Type B pancreatic cell (in vitro differentiated cells): ENCODE results near the gene CREM. TPM values are rescaled to one million over a fixed set of nuclear protein-coding genes. Genes with fewer than 3 reads are reported as not detected.

Experiments used
- DNase-seq: peaks from one replicate; pipeline ENCODE4 v3.0.0; 2021; ENCODE audit warnings: mixed read lengths; ENCODE audit not compliant: unreplicated experiment; ENCODE audit errors: extremely low spot score
- H3K27ac Mint-ChIP-seq: 2 replicates; pipeline ENCODE4 v1.8.0; 2021; ENCODE audit warnings: mild to moderate bottlenecking, mixed read lengths
- H3K27me3 Mint-ChIP-seq: 2 replicates; pipeline ENCODE4 v1.8.0; 2021; ENCODE audit warnings: mixed read lengths
- H3K36me3 Mint-ChIP-seq: 2 replicates; pipeline ENCODE4 v1.8.0; 2021; ENCODE audit warnings: mixed read lengths
- H3K4me1 Mint-ChIP-seq: one replicate; pipeline ENCODE4 v1.8.0; 2021; ENCODE audit warnings: mixed read lengths; ENCODE audit not compliant: unreplicated experiment
- H3K4me3 Mint-ChIP-seq: 2 replicates; pipeline ENCODE4 v1.8.0; 2021; ENCODE audit warnings: mild to moderate bottlenecking, mixed read lengths
- H3K9me3 Mint-ChIP-seq: 2 replicates; pipeline ENCODE4 v1.8.0; 2021; ENCODE audit warnings: mixed read lengths
- CTCF ChIP-seq: fragments of 200-600 bp; sonication (generic); conservative IDR thresholded peaks from 2 replicates; pipeline ENCODE4 v1.5.0; 2021; ENCODE audit warnings: antibody characterized with exemption, mild to moderate bottlenecking
- total RNA-seq: library from RNA; stranded (reverse); gene quantifications from 2 replicates; pipeline ENCODE4 v1.2.1, GENCODE V29; 2021; ENCODE audit warnings: low replicate concordance

The CREM gene
- total RNA-seq, 1 donor from 2014 or later = 26.9 TPM

- no peak overlapping the region for H3K4me3 Mint-ChIP-seq
- H3K9me3 Mint-ChIP-seq = no peaks in the 10 kb centered on the region
- H3K4me1 Mint-ChIP-seq = no peaks in the 10 kb centered on the region
- H3K27me3 Mint-ChIP-seq = no peaks in the 10 kb centered on the region
- no peak for DNase-seq
- H3K27ac Mint-ChIP-seq = no peak overlapping the region
- H3K36me3 Mint-ChIP-seq = peaks cover 11% of the 10 kb centered on the region
- TF ChIP-seq CTCF = no peak
Observed at GRCh38 chr10:35160743-35161142, 34.1 kb downstream of the CREM start.

- Mint-ChIP-seq H3K36me3 (peaks cover 11% of the 10 kb centered on the region), H3K4me3 (no peak overlapping the region), H3K27ac (no peak overlapping the region)
Observed at GRCh38 chr10:35161906-35162305, 35.3 kb downstream of the CREM start.

GRCh38 chr10:35165136-35165535 lies 38.5 kb downstream of the CREM start:
- no peak for DNase-seq
- no peaks in the 10 kb centered on the region for H3K36me3 Mint-ChIP-seq
- no peaks in the 10 kb centered on the region for H3K9me3 Mint-ChIP-seq
- no peak for TF ChIP-seq CTCF
- no peak overlapping the region for H3K4me3 Mint-ChIP-seq
- H3K27me3 Mint-ChIP-seq = no peaks in the 10 kb centered on the region
- H3K4me1 Mint-ChIP-seq = no peaks in the 10 kb centered on the region
- H3K27ac Mint-ChIP-seq = no peak overlapping the region

More at GRCh38 chr10:35161906-35162305, 35.3 kb downstream of the CREM start:
- DNase-seq = no peak
- H3K27me3 Mint-ChIP-seq = no peaks in the 10 kb centered on the region
- H3K4me1 Mint-ChIP-seq = no peaks in the 10 kb centered on the region
- H3K9me3 Mint-ChIP-seq = no peaks in the 10 kb centered on the region
- no peak for TF ChIP-seq CTCF

- DNase-seq = no peak
- Mint-ChIP-seq H3K4me1 (no peaks in the 10 kb centered on the region), H3K27me3 (no peaks in the 10 kb centered on the region)
Observed at GRCh38 chr10:35165811-35166210, 39.2 kb downstream of the CREM start.

GRCh38 chr10:35166607-35167006 lies 40.0 kb downstream of the CREM start:
- DNase-seq = no peak
- H3K36me3 Mint-ChIP-seq = no peaks in the 10 kb centered on the region
- H3K4me1 Mint-ChIP-seq = no peaks in the 10 kb centered on the region
- H3K27ac Mint-ChIP-seq = no peak overlapping the region
- no peak for TF ChIP-seq CTCF
- no peak overlapping the region for H3K4me3 Mint-ChIP-seq
- no peaks in the 10 kb centered on the region for H3K9me3 Mint-ChIP-seq
- H3K27me3 Mint-ChIP-seq = no peaks in the 10 kb centered on the region

More at GRCh38 chr10:35165811-35166210, 39.2 kb downstream of the CREM start:
- H3K27ac Mint-ChIP-seq = no peak overlapping the region
- H3K4me3 Mint-ChIP-seq = no peak overlapping the region
- H3K36me3 Mint-ChIP-seq = no peaks in the 10 kb centered on the region
- H3K9me3 Mint-ChIP-seq = no peaks in the 10 kb centered on the region
- no peak for TF ChIP-seq CTCF

- H3K4me1 Mint-ChIP-seq = peaks cover 6% of the 10 kb centered on the region
- no peak for TF ChIP-seq CTCF
- H3K27me3 Mint-ChIP-seq = no peaks in the 10 kb centered on the region
- H3K9me3 Mint-ChIP-seq = no peaks in the 10 kb centered on the region
- no peak overlapping the region for H3K4me3 Mint-ChIP-seq
- no peak overlapping the region for H3K27ac Mint-ChIP-seq
- DNase-seq = no peak
- H3K36me3 Mint-ChIP-seq = no peaks in the 10 kb centered on the region
Observed at GRCh38 chr10:35167342-35167741, 40.7 kb downstream of the CREM start.
